ENCODE data around the gene KIF5C. TPM values are rescaled to one million over a fixed set of nuclear protein-coding genes. Genes with fewer than 3 reads are reported as not detected.

KIF5C gene
- total RNA-seq, 2 experiments from 2014 or later: 8.1 to 22.2 TPM

- Histone ChIP-seq H3K9me2 (ENCODE audit: insufficient read depth, low read length) (no peaks in the 10 kb centered on the region), H3K9me3 (ENCODE audit: low read length) (no peaks in the 10 kb centered on the region), H4K20me1 (ENCODE audit: insufficient read depth, low read length) (no peaks in the 10 kb centered on the region), H2AFZ (ENCODE audit: low read length) (no peak overlapping the region), H3K4me3 (ENCODE audit: low read depth, low read length, poor library complexity, severe bottlenecking) (no peak overlapping the region), H3K27ac (ENCODE audit: low read depth, low read length, poor library complexity, severe bottlenecking) (no peak overlapping the region), H3K4me1 (ENCODE audit: insufficient read depth, low read length, poor library complexity, severe bottlenecking) (no peaks in the 10 kb centered on the region), H3K79me2 (ENCODE audit: insufficient read depth, low read depth, low read length) (no peaks in the 10 kb centered on the region), H3K36me3 (ENCODE audit: insufficient read depth, low read length) (peaks cover 35% of the 10 kb centered on the region), H3K4me2 (ENCODE audit: low read length) (no peak overlapping the region)
- POLR2A ChIA-PET: no interaction called here
- intact Hi-C loops (cut with micrococcal nuclease; ENCODE audit: unreplicated experiment): no loop called here
- CTCF ChIA-PET (ENCODE audit: unreplicated experiment): no interaction called here
- no TSS peak for BruUV-seq (replicated peaks)
- TF ChIP-seq EZH2phosphoT487 (IDR thresholded peaks at IDR 0.05; ENCODE audit: borderline replicate concordance, low read depth, low read length) (no peak), CTCF (conservative IDR thresholded peaks at IDR 0.05; ENCODE audit: low read length) (no peak)
- no peak for DNase-seq (ENCODE audit: low spot score)
Measured at GRCh38 chr2:148954536-148954935, 79.5 kb downstream of the KIF5C start.

GRCh38 chr2:148955798-148956197 is 80.8 kb downstream of the KIF5C start:
- peaks cover 27% of the 10 kb centered on the region for H3K36me3 ChIP-seq (ENCODE audit: insufficient read depth, low read length)
- TF ChIP-seq CTCF (conservative IDR thresholded peaks at IDR 0.05; ENCODE audit: low read length): no peak
- no peak for TF ChIP-seq EZH2phosphoT487 (IDR thresholded peaks at IDR 0.05; ENCODE audit: borderline replicate concordance, low read depth, low read length)
- no peaks in the 10 kb centered on the region for H3K9me2 ChIP-seq (ENCODE audit: insufficient read depth, low read length)
- H3K79me2 ChIP-seq (ENCODE audit: insufficient read depth, low read depth, low read length): no peaks in the 10 kb centered on the region
- ChIA-PET POLR2A (interaction anchor here (1.0 kb wide), 1 partner anchor 13 kb away, joined by 3 read pairs; no protein-coding TSS in a partner anchor), CTCF (ENCODE audit: unreplicated experiment) (no interaction called here)
- no peak overlapping the region for H3K4me2 ChIP-seq (ENCODE audit: low read length)
- H3K27ac ChIP-seq (ENCODE audit: low read depth, low read length, poor library complexity, severe bottlenecking): no peak overlapping the region
- no peak for DNase-seq (ENCODE audit: low spot score)
- H4K20me1 ChIP-seq (ENCODE audit: insufficient read depth, low read length): no peaks in the 10 kb centered on the region
- no peak overlapping the region for H2AFZ ChIP-seq (ENCODE audit: low read length)
- BruUV-seq (replicated peaks): no TSS peak
- intact Hi-C loops (cut with micrococcal nuclease; ENCODE audit: unreplicated experiment): no loop called here
- no peaks in the 10 kb centered on the region for H3K9me3 ChIP-seq (ENCODE audit: low read length)
- H3K4me1 ChIP-seq (ENCODE audit: insufficient read depth, low read length, poor library complexity, severe bottlenecking): no peaks in the 10 kb centered on the region
- no peak overlapping the region for H3K4me3 ChIP-seq (ENCODE audit: low read depth, low read length, poor library complexity, severe bottlenecking)

- Histone ChIP-seq H3K9me2 (ENCODE audit: insufficient read depth, low read length) (no peaks in the 10 kb centered on the region), H3K36me3 (ENCODE audit: insufficient read depth, low read length) (peaks cover 20% of the 10 kb centered on the region; the same call in 1 of the 2 replicates), H4K20me1 (ENCODE audit: insufficient read depth, low read length) (no peaks in the 10 kb centered on the region), H3K4me1 (ENCODE audit: insufficient read depth, low read length, poor library complexity, severe bottlenecking) (no peaks in the 10 kb centered on the region), H2AFZ (ENCODE audit: low read length) (no peak overlapping the region), H3K79me2 (ENCODE audit: insufficient read depth, low read depth, low read length) (no peaks in the 10 kb centered on the region), H3K4me2 (ENCODE audit: low read length) (no peak overlapping the region), H3K9me3 (ENCODE audit: low read length) (no peaks in the 10 kb centered on the region), H3K27ac (ENCODE audit: low read depth, low read length, poor library complexity, severe bottlenecking) (no peak overlapping the region), H3K4me3 (ENCODE audit: low read depth, low read length, poor library complexity, severe bottlenecking) (no peak overlapping the region)
- CTCF ChIA-PET (ENCODE audit: unreplicated experiment): no interaction called here
- intact Hi-C loops (cut with micrococcal nuclease; ENCODE audit: unreplicated experiment): no loop called here
- no TSS peak for BruUV-seq (replicated peaks)
- POLR2A ChIA-PET: interaction anchor here (0.6 to 0.9 kb wide), 3 partner anchors 9 to 53 kb away, joined by 3 to 5 read pairs (median 4); no protein-coding TSS in a partner anchor
- DNase-seq (ENCODE audit: low spot score): no peak
- TF ChIP-seq EZH2phosphoT487 (IDR thresholded peaks at IDR 0.05; ENCODE audit: borderline replicate concordance, low read depth, low read length) (no peak), CTCF (conservative IDR thresholded peaks at IDR 0.05; ENCODE audit: low read length) (no peak)
Measured at GRCh38 chr2:148957023-148957422, 82.0 kb downstream of the KIF5C start.

Measured in OCI-LY7 (cell line).